Activated naive CD8-positive, alpha-beta T cell treated with anti-CD3 and anti-CD28 coated beads, Interleukin-2, amount 50 U/mL, for 24 hours (primary cell): ENCODE measurements around the gene IFT25.
A peak's percentile ranks its signal among the peaks of the same experiment; 100 is the strongest.

ENCODE experiments used
- ATAC-seq: fragments of 150-1000 bp; cut with Tn5 transposase; one replicate; pipeline ENCODE4 v1.10.0; 2021
- DNase-seq: peaks from one replicate; pipeline ENCODE4 v3.0.0; 2021
- H3K27ac Mint-ChIP-seq: one replicate; pipeline ENCODE4 v1.8.0; 2021; ENCODE audit warnings: mild to moderate bottlenecking, mixed read lengths
- H3K27me3 Mint-ChIP-seq: one replicate; pipeline ENCODE4 v1.8.0; 2021; ENCODE audit warnings: mixed read lengths
- H3K36me3 Mint-ChIP-seq: one replicate; pipeline ENCODE4 v1.8.0; 2021; ENCODE audit warnings: low read depth, mixed read lengths
- H3K4me1 Mint-ChIP-seq: one replicate; pipeline ENCODE4 v1.8.0; 2021; ENCODE audit warnings: mixed read lengths
- H3K4me3 Mint-ChIP-seq: one replicate; pipeline ENCODE4 v1.8.0; 2021; ENCODE audit warnings: mild to moderate bottlenecking, moderate library complexity, mixed read lengths
- H3K9me3 Mint-ChIP-seq: one replicate; pipeline ENCODE4 v1.8.0; 2021; ENCODE audit warnings: mixed read lengths

The IFT25 gene

GRCh38 chr1:53946252-53947171 lies 1.0 kb upstream of the IFT25 start, which contains the start of gene LRRC42:
LRRC42 (plus strand) TSS chr1:53946350; CDS start chr1:53952000, 5,650 bp downstream.
- Mint-ChIP-seq H3K4me3 (peak within 1 kb of the TSS; percentile 98), H3K4me1 (peaks cover 47% of the 10 kb centered on the region), H3K9me3 (no peaks in the 10 kb centered on the region), H3K27ac (peak within 1 kb of the TSS; percentile 94), H3K36me3 (peaks cover 8% of the 10 kb centered on the region), H3K27me3 (no peaks in the 10 kb centered on the region)
- DNase-seq (no peak), ATAC-seq (peak; percentile 65)

GRCh38 chr1:53945183-53945432 lies 391 bp downstream of the IFT25 start:
- Mint-ChIP-seq H3K9me3 (no peaks in the 10 kb centered on the region), H3K4me1 (peaks cover 48% of the 10 kb centered on the region), H3K36me3 (peaks cover 10% of the 10 kb centered on the region), H3K4me3 (peak overlapping the region; percentile 98), H3K27me3 (no peaks in the 10 kb centered on the region), H3K27ac (peak overlapping the region; percentile 94)
- DNase-seq: no peak
- no peak for ATAC-seq

GRCh38 chr1:53944469-53945182 lies 873 bp downstream of the IFT25 start:
- H3K27ac Mint-ChIP-seq: peak overlapping the region; percentile 94
- DNase-seq (peak; percentile 13), ATAC-seq (no peak)
- no peaks in the 10 kb centered on the region for H3K27me3 Mint-ChIP-seq
- peaks cover 48% of the 10 kb centered on the region for H3K4me1 Mint-ChIP-seq
- H3K9me3 Mint-ChIP-seq: no peaks in the 10 kb centered on the region
- peak overlapping the region; percentile 98 for H3K4me3 Mint-ChIP-seq
- peaks cover 10% of the 10 kb centered on the region for H3K36me3 Mint-ChIP-seq

GRCh38 chr1:53943490-53944043 lies 1.9 kb downstream of the IFT25 start:
- DNase-seq (no peak), ATAC-seq (no peak)
- Mint-ChIP-seq H3K27me3 (no peaks in the 10 kb centered on the region), H3K27ac (peak overlapping the region; percentile 52), H3K36me3 (peaks cover 14% of the 10 kb centered on the region), H3K4me3 (peak overlapping the region; percentile 98), H3K4me1 (peaks cover 50% of the 10 kb centered on the region), H3K9me3 (no peaks in the 10 kb centered on the region)

- H3K4me1 Mint-ChIP-seq: peaks cover 50% of the 10 kb centered on the region
- DNase-seq (no peak), ATAC-seq (no peak)
- H3K9me3 Mint-ChIP-seq: no peaks in the 10 kb centered on the region
- peak overlapping the region; percentile 40 for H3K27ac Mint-ChIP-seq
- H3K4me3 Mint-ChIP-seq: peak overlapping the region; percentile 98
- H3K36me3 Mint-ChIP-seq: peaks cover 17% of the 10 kb centered on the region
- no peaks in the 10 kb centered on the region for H3K27me3 Mint-ChIP-seq
These were observed 2.4 kb downstream of the IFT25 start for GRCh38 chr1:53943090-53943489.

- DNase-seq: no peak
- Mint-ChIP-seq H3K27ac (peak overlapping the region; percentile 2), H3K9me3 (no peaks in the 10 kb centered on the region), H3K4me3 (peak overlapping the region; percentile 10), H3K4me1 (peaks cover 44% of the 10 kb centered on the region), H3K36me3 (peaks cover 20% of the 10 kb centered on the region), H3K27me3 (no peaks in the 10 kb centered on the region)
- no peak for ATAC-seq
These were observed 3.2 kb downstream of the IFT25 start for GRCh38 chr1:53942127-53942957.

- Mint-ChIP-seq H3K4me1 (peaks cover 17% of the 10 kb centered on the region), H3K36me3 (peaks cover 30% of the 10 kb centered on the region), H3K9me3 (peaks cover 6% of the 10 kb centered on the region), H3K27me3 (no peaks in the 10 kb centered on the region), H3K4me3 (no peak overlapping the region), H3K27ac (no peak overlapping the region)
- ATAC-seq (no peak), DNase-seq (no peak)
These were observed 7.2 kb downstream of the IFT25 start for GRCh38 chr1:53938136-53938830.

- no peak for DNase-seq
- Mint-ChIP-seq H3K9me3 (peaks cover 6% of the 10 kb centered on the region), H3K27ac (no peak overlapping the region), H3K36me3 (peaks cover 33% of the 10 kb centered on the region), H3K4me3 (no peak overlapping the region), H3K27me3 (no peaks in the 10 kb centered on the region), H3K4me1 (peaks cover 5% of the 10 kb centered on the region)
- ATAC-seq: no peak
These were observed 9.1 kb downstream of the IFT25 start for GRCh38 chr1:53936430-53936829.

GRCh38 chr1:53934170-53934765 lies 11.2 kb downstream of the IFT25 start:
- no peak overlapping the region for H3K4me3 Mint-ChIP-seq
- peaks cover 6% of the 10 kb centered on the region for H3K9me3 Mint-ChIP-seq
- peaks cover 38% of the 10 kb centered on the region for H3K36me3 Mint-ChIP-seq
- H3K27ac Mint-ChIP-seq: no peak overlapping the region
- H3K4me1 Mint-ChIP-seq: peaks cover 3% of the 10 kb centered on the region
- H3K27me3 Mint-ChIP-seq: no peaks in the 10 kb centered on the region
- DNase-seq (no peak), ATAC-seq (no peak)

GRCh38 chr1:53931523-53931922 lies 14.0 kb downstream of the IFT25 start:
- Mint-ChIP-seq H3K4me3 (no peak overlapping the region), H3K9me3 (peaks cover 6% of the 10 kb centered on the region), H3K27me3 (no peaks in the 10 kb centered on the region), H3K27ac (no peak overlapping the region), H3K4me1 (no peaks in the 10 kb centered on the region), H3K36me3 (peaks cover 45% of the 10 kb centered on the region)
- ATAC-seq (no peak), DNase-seq (no peak)

GRCh38 chr1:53930932-53931331 lies 14.6 kb downstream of the IFT25 start:
- ATAC-seq: no peak
- no peak for DNase-seq
- no peak overlapping the region for H3K27ac Mint-ChIP-seq
- H3K27me3 Mint-ChIP-seq: no peaks in the 10 kb centered on the region
- peaks cover 6% of the 10 kb centered on the region for H3K9me3 Mint-ChIP-seq
- H3K4me1 Mint-ChIP-seq: no peaks in the 10 kb centered on the region
- no peak overlapping the region for H3K4me3 Mint-ChIP-seq
- H3K36me3 Mint-ChIP-seq: peaks cover 49% of the 10 kb centered on the region

- DNase-seq (no peak), ATAC-seq (no peak)
- Mint-ChIP-seq H3K36me3 (peaks cover 40% of the 10 kb centered on the region), H3K4me3 (no peak overlapping the region), H3K4me1 (no peaks in the 10 kb centered on the region), H3K27me3 (no peaks in the 10 kb centered on the region), H3K9me3 (peaks cover 1% of the 10 kb centered on the region), H3K27ac (no peak overlapping the region)
These were observed 16.1 kb downstream of the IFT25 start for GRCh38 chr1:53929246-53929960.

- H3K4me1 Mint-ChIP-seq: no peaks in the 10 kb centered on the region
- ATAC-seq: no peak
- H3K27ac Mint-ChIP-seq: no peak overlapping the region
- no peak overlapping the region for H3K4me3 Mint-ChIP-seq
- no peaks in the 10 kb centered on the region for H3K9me3 Mint-ChIP-seq
- H3K27me3 Mint-ChIP-seq: no peaks in the 10 kb centered on the region
- no peak for DNase-seq
- peaks cover 41% of the 10 kb centered on the region for H3K36me3 Mint-ChIP-seq
These were observed 18.1 kb downstream of the IFT25 start for GRCh38 chr1:53927376-53927881.
